Measurements from ENCODE around the gene STON2.
"Not testable (repeated sequence)": the region's sequence is repeated elsewhere in the genome, so short reads cannot be mapped to it uniquely, and the experiment has no call there.

STON2 gene

GRCh38 chr14:81265636-81266169 is 134.4 kb downstream of the STON2 start:
- no peak for DNase-seq (ENCODE audit: low spot score)

GRCh38 chr14:81264671-81265070 is 135.5 kb downstream of the STON2 start:
- DNase-seq (ENCODE audit: low spot score): no peak

DNA sequence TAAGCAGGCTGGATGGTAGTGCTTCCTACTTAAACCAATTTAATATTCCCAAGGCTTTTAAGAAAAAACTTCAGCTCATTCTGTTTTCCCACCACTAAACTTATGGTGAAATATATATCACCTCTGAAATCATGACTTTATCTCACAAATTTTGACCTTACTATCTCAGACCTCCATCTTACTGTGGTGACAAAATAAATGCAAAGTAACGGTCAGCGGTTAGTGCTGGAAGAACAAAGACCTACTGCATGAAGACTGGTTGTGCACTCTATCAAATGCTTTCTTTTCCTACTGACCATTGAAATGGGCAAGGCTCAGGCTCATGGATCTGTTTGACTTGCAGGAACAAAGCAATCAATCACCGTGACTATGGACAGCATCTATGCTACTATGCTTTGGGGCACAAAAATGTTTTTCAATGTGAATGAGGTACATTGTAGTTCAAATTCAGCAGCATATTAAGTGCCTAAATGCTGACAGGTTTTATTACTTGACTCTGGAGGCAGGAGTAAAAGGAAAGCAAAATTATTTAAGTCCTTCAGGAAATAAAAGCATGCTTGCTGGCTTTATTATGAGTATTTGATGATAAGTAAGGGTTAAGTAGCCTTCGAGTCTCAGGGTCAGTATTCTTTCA is 136.2 kb downstream of the STON2 start:
- no peak for DNase-seq (ENCODE audit: low spot score)

GRCh38 chr14:81261176-81261575 is 138.9 kb downstream of the STON2 start:
- DNase-seq (ENCODE audit: low spot score): no peak

GRCh38 chr14:81260732-81261131 is 139.4 kb downstream of the STON2 start:
- DNase-seq (ENCODE audit: low spot score): no peak

GRCh38 chr14:81256289-81256960 is 143.7 kb downstream of the STON2 start:
- no peak for DNase-seq (ENCODE audit: low spot score)

- DNase-seq (ENCODE audit: low spot score): no peak
Observed at GRCh38 chr14:81252278-81252677, 147.8 kb downstream of the STON2 start.

GRCh38 chr14:81247271-81247766 is 152.8 kb downstream of the STON2 start:
- no peak for DNase-seq (ENCODE audit: low spot score)

DNA sequence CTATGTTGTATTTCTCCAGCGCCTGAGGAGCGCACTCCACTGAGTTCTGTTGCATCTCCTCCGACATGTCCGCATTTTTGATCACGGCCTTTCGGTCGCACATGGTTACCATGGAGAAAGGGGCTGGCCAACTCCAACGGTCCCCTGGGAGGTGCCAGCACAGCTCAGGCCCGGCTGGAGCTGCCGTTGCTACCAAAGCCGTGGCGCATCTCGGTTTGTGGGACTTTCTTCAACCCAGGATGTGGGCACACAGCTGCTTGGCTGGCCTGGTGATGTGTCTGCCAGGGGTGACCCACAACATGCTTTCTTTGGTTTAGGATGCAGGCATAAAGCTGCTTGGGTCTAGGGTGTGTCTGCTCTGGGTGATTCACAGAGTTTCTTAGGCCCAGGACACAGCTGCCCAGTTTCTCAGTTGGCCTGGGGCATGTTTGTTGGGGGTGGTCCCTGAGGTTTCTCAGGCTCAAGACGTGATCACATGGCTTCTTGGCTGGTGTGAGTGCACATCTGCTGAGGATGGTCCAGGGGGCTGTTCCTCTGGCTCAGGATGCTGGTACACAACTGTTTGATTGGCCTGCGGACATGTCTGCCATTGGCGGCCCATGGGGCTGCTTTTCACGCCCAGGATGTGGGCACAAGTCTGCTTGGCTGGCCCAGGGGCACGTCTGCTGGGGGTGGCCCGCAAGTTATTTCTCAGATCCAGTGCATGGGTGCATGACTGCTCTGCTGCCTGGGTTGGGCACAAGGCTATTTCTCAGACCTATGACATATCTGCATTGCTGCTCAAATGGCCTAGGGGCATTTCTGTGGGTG is 153.5 kb downstream of the STON2 start:
- DNase-seq (ENCODE audit: low spot score): no peak

DNA sequence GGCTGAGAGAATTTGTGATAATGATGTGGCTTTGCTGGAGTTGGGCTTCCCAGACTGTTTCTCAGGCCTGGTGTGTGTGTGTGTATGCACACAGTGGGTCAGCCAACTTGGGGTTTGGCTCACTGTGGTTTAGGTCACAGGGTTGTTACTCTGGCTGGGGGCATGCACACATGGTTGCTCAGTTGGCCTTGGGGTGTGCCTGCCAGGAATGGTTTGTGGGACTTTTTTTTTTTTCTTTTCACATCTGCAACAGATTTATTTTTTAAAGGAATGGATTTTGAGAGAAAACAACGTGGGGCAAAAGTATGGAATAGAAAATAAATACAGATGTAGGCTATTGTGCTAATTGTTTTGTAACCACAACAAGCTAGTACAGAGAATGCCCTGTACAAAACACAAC is 154.4 kb downstream of the STON2 start:
- DNase-seq (ENCODE audit: low spot score): no peak

DNA sequence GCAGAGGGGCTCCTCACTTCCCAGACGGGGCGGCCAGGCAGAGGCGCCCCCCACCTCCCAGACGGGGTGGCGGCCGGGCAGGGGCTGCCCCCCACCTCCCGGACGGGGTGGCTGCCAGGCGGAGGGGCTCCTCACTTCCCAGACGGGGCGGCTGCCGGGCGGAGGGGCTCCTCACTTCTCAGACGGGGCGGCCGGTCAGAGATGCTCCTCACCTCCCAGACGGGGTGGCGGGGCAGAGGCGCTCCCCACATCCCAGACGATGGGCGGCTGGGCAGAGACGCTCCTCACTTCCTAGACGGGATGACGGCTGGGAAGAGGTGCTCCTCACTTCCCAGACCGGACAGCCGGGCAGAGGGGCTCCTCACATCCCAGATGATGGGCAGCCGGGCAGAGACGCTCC is 155.7 kb downstream of the STON2 start:
- DNase-seq (ENCODE audit: low spot score): not testable (repeated sequence)

- DNase-seq (ENCODE audit: low spot score): no peak
Observed at GRCh38 chr14:81243499-81243898, 156.6 kb downstream of the STON2 start.

DNA sequence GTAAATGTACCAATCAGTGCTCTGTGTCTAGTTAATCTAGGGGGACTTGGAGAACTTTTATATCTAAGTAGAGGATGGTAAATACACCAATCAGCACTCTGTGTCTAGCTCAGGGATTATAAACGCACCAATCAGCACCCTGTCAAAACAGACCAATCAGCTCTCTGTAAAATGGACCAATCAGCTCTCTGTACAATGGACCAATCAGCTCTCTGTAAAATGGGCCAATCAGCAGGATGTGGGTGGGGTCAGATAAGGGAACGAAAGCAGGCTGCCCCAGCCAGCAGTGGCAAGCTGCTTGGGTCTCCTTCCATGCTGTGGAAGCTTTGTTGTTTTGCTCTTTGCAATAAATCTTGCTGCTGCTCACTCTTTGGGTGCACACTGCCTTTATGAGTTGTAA is 163.3 kb downstream of the STON2 start:
- not testable (repeated sequence) for DNase-seq (ENCODE audit: low spot score)

DNA sequence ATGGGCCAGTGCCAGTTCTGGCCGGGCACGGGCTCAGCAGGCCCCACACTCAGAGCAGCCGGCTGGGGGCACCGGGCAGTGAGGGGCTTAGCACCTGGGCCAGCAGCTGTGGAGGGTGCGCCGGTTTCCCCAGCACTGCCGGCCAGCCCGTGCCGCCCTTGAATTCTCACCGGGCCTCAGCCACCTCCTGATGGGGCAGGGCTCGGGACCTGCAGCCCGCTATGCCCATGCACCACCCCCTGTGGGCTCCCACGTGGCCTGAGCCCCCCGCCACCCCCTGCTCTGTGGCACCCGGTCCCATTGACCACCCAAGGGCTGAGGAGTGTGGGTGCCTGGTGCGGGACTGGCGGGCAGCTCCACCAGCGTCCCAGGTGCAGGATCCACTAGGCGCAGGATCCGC is 164.0 kb downstream of the STON2 start:
- no peak for DNase-seq (ENCODE audit: low spot score)

GRCh38 chr14:81235096-81235495 is 165.0 kb downstream of the STON2 start:
- DNase-seq (ENCODE audit: low spot score): no peak

- no peak for DNase-seq (ENCODE audit: low spot score)
Observed at GRCh38 chr14:81234278-81234677, 165.8 kb downstream of the STON2 start.

- no peak for DNase-seq (ENCODE audit: low spot score)
Observed at GRCh38 chr14:81233615-81234014, 166.5 kb downstream of the STON2 start.

DNA sequence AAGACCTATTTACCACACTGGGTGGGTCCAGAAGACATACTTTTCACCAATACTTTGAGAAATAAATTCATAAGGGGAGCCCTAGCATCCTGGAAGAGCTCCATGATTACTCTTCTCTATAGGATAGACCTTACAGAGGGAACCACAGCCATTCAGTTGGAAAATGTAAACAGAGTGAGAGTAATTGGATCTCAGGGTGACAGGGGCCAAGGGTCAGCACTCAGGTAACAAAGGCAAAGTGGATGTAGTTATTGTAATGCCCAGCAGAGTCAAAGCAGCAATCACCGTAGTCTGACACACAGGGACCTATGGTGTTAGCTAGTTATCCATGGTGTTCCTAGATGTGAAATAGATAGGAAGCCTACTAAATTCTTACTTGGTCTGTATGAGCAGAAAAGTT is 168.6 kb downstream of the STON2 start:
- DNase-seq (ENCODE audit: low spot score): no peak

DNA sequence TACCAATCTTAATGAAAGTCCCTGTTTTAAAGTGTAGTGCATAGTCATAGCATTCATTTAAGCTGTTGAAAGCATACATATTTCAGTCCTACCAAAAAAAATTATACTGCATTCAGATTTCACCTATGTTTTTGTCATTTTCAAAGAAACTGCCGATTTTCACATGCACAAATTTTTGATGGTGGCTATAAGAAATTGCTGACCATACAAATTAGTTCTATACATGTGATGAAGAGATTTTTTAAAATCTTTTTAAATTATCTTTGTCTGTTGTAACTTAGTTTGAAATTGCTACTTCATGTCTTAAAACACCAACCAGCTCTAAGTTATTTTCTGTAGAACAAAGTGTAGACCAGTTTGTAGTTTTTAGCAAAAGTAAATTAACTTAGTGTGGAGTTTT is 175.9 kb downstream of the STON2 start:
- no peak for DNase-seq (ENCODE audit: low spot score)

GRCh38 chr14:81223788-81224187 is 176.3 kb downstream of the STON2 start:
- not testable (repeated sequence) for DNase-seq (ENCODE audit: low spot score)

DNA sequence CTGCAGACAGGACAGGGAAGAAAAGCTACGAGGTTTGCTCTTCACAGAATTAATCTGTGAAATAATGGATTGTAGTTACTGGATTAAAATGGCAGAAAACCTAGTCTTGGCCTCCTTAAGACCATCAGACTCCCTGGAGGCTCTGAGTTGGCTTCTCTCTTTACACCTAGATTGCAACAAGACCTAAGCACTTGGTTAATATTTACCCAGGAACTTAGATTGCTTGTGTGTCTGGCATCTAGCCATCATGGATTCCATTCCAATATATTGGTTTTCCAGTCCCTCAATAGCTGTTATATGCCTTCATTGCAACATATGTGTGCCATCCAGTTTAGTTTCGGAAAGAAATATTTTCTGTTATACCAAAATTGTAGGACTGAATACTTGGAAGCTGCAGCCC is 177.4 kb downstream of the STON2 start:
- no peak for DNase-seq (ENCODE audit: low spot score)

DNA sequence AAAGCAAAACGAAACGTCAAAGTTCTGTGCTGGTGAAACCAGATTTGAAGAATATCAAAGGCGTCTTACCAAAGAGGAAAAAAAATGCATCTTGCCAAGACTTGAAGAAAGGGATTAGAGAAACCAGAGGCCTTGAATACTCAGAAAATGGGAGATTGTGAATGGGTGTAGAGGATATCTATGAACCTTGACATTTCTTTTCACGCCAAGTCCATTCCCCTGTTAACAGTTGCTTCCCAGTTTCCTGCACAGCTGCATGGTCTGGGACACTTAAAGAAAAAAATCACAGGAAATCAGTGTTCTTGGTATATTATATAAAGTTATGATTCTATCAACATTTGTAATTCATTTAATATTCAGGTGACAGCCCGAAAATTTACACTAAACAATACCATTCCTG is 178.0 kb downstream of the STON2 start:
- DNase-seq (ENCODE audit: low spot score): no peak

All from left forelimb (tissue), 1 donor.